ENCODE measurements around the gene GLA. TPM values are rescaled to one million over a fixed set of nuclear protein-coding genes. Genes with fewer than 3 reads are reported as not detected.

Gene GLA
- total RNA-seq, 2 experiments from 2014 or later = 40.7 to 45.8 TPM

GRCh38 chrX:101416691-101417090, 9.0 kb upstream of the GLA start:
- Mint-ChIP-seq H3K27me3 (ENCODE audit: low read depth) (no peaks in the 10 kb centered on the region), H3K4me3 (no peak overlapping the region), H3K4me1 (ENCODE audit: low read depth) (peaks cover 54% of the 10 kb centered on the region), H3K9me3 (no peaks in the 10 kb centered on the region), H3K27ac (no peak overlapping the region), H3K36me3 (ENCODE audit: low read depth) (peaks cover 17% of the 10 kb centered on the region)
- intact Hi-C loops (cut with micrococcal nuclease) = loop anchor here (5.0 to 10.0 kb wide), 5 partner anchors 181 to 1238 kb away; partner anchors contain the start of genes BEX5 and GPRASP1
- CTCF ChIA-PET = interaction anchor here (0.6 to 1.6 kb wide), 8 partner anchors 10 to 386 kb away, joined by 3 to 5 read pairs (median 3); partner anchors contain the start of genes ARMCX4 and RPL36A
- no peak for DNase-seq

- H3K27ac Mint-ChIP-seq = peak overlapping the region; percentile 88
- DNase-seq = peak; percentile 30
- H3K4me1 Mint-ChIP-seq (ENCODE audit: low read depth) = peaks cover 60% of the 10 kb centered on the region
Observed at GRCh38 chrX:101415180-101416145, 7.7 kb upstream of the GLA start.

GRCh38 chrX:101411984-101412383, 4.3 kb upstream of the GLA start:
- H3K4me1 Mint-ChIP-seq (ENCODE audit: low read depth) = peaks cover 49% of the 10 kb centered on the region
- no peaks in the 10 kb centered on the region for H3K9me3 Mint-ChIP-seq
- H3K27ac Mint-ChIP-seq = peak overlapping the region; percentile 46
- CTCF ChIA-PET = interaction anchor here (0.7 to 2.0 kb wide), 2 partner anchors 21 to 27 kb away, joined by 5 to 8 read pairs; partner anchors contain the start of gene RPL36A
- H3K36me3 Mint-ChIP-seq (ENCODE audit: low read depth) = peaks cover 14% of the 10 kb centered on the region
- no peak for DNase-seq
- intact Hi-C loops (cut with micrococcal nuclease) = loop anchor here (10.0 kb wide), 1 partner anchor 1243 kb away; the partner anchor contains the start of gene GPRASP1
- no peak overlapping the region for H3K4me3 Mint-ChIP-seq
- H3K27me3 Mint-ChIP-seq (ENCODE audit: low read depth) = no peaks in the 10 kb centered on the region

More at GRCh38 chrX:101415180-101416145, 7.7 kb upstream of the GLA start:
- intact Hi-C loops (cut with micrococcal nuclease) = loop anchor here (1.0 to 10.0 kb wide), 10 partner anchors 70 to 1239 kb away; partner anchors contain the start of genes ARMCX1, ARMCX4, BEX5 and GPRASP1
- peaks cover 13% of the 10 kb centered on the region for H3K36me3 Mint-ChIP-seq (ENCODE audit: low read depth)
- H3K27me3 Mint-ChIP-seq (ENCODE audit: low read depth) = no peaks in the 10 kb centered on the region
- no peaks in the 10 kb centered on the region for H3K9me3 Mint-ChIP-seq
- H3K4me3 Mint-ChIP-seq = no peak overlapping the region
- CTCF ChIA-PET = interaction anchor here (0.6 to 2.2 kb wide), 14 partner anchors 11 to 646 kb away, joined by 3 to 10 read pairs (median 3); partner anchors contain the start of genes ARMCX2 and ARMCX4

GRCh38 chrX:101410461-101410860, 2.7 kb upstream of the GLA start:
- no peak for DNase-seq
- Mint-ChIP-seq H3K36me3 (ENCODE audit: low read depth) (peaks cover 16% of the 10 kb centered on the region), H3K9me3 (no peaks in the 10 kb centered on the region), H3K27ac (peak overlapping the region; percentile 87), H3K27me3 (ENCODE audit: low read depth) (no peaks in the 10 kb centered on the region), H3K4me3 (peak overlapping the region; percentile 68), H3K4me1 (ENCODE audit: low read depth) (peaks cover 43% of the 10 kb centered on the region)
- CTCF ChIA-PET = no interaction called here
- intact Hi-C loops (cut with micrococcal nuclease) = loop anchor here (10.0 kb wide), 1 partner anchor 1244 kb away; the partner anchor contains the start of gene GPRASP1

- Mint-ChIP-seq H3K36me3 (ENCODE audit: low read depth) (peaks cover 19% of the 10 kb centered on the region), H3K4me1 (ENCODE audit: low read depth) (peaks cover 36% of the 10 kb centered on the region), H3K4me3 (peak overlapping the region; percentile 99), H3K27ac (peak overlapping the region; percentile 95), H3K27me3 (ENCODE audit: low read depth) (no peaks in the 10 kb centered on the region), H3K9me3 (no peaks in the 10 kb centered on the region)
- CTCF ChIA-PET = no interaction called here
- intact Hi-C loops (cut with micrococcal nuclease) = loop anchor here (2.0 to 10.0 kb wide), 3 partner anchors 250 to 484 kb away; partner anchors contain the start of genes ARMCX2, TRMT2B and XKRX
- no peak for DNase-seq
Observed at GRCh38 chrX:101409043-101409442, 1.3 kb upstream of the GLA start.

- peak overlapping the region; percentile 99 for H3K4me3 Mint-ChIP-seq
- DNase-seq = no peak
- H3K27ac Mint-ChIP-seq = peak overlapping the region; percentile 95
- H3K36me3 Mint-ChIP-seq (ENCODE audit: low read depth) = peaks cover 20% of the 10 kb centered on the region
- intact Hi-C loops (cut with micrococcal nuclease) = loop anchor here (1.0 to 10.0 kb wide), 9 partner anchors 10 to 588 kb away; partner anchors contain the start of genes ARMCX2, CSTF2, TIMM8A and TRMT2B
- H3K4me1 Mint-ChIP-seq (ENCODE audit: low read depth) = peaks cover 33% of the 10 kb centered on the region
- CTCF ChIA-PET = no interaction called here
- no peaks in the 10 kb centered on the region for H3K27me3 Mint-ChIP-seq (ENCODE audit: low read depth)
- no peaks in the 10 kb centered on the region for H3K9me3 Mint-ChIP-seq
Observed at GRCh38 chrX:101408532-101408841, 762 bp upstream of the GLA start.

GRCh38 chrX:101407167-101407747, 468 bp downstream of the GLA start:
- Mint-ChIP-seq H3K9me3 (no peaks in the 10 kb centered on the region), H3K36me3 (ENCODE audit: low read depth) (peaks cover 17% of the 10 kb centered on the region), H3K27ac (peak overlapping the region; percentile 92), H3K4me3 (peak overlapping the region; percentile 99), H3K4me1 (ENCODE audit: low read depth) (peaks cover 22% of the 10 kb centered on the region), H3K27me3 (ENCODE audit: low read depth) (no peaks in the 10 kb centered on the region)
- intact Hi-C loops (cut with micrococcal nuclease) = loop anchor here (5.0 to 10.0 kb wide), 2 partner anchors 355 to 482 kb away; partner anchors contain the start of genes TRMT2B and XKRX
- CTCF ChIA-PET = no interaction called here
- no peak for DNase-seq

- no peaks in the 10 kb centered on the region for H3K27me3 Mint-ChIP-seq (ENCODE audit: low read depth)
- CTCF ChIA-PET = no interaction called here
- H3K27ac Mint-ChIP-seq = no peak overlapping the region
- no peaks in the 10 kb centered on the region for H3K9me3 Mint-ChIP-seq
- peaks cover 17% of the 10 kb centered on the region for H3K36me3 Mint-ChIP-seq (ENCODE audit: low read depth)
- peaks cover 4% of the 10 kb centered on the region for H3K4me1 Mint-ChIP-seq (ENCODE audit: low read depth)
- H3K4me3 Mint-ChIP-seq = no peak overlapping the region
- intact Hi-C loops (cut with micrococcal nuclease) = loop anchor here (10.0 kb wide), 1 partner anchor 475 kb away; the partner anchor contains the start of gene XKRX
- no peak for DNase-seq
Observed at GRCh38 chrX:101399825-101400224, 7.9 kb downstream of the GLA start.

- DNase-seq = no peak
- Mint-ChIP-seq H3K4me1 (ENCODE audit: low read depth) (peaks cover 4% of the 10 kb centered on the region), H3K27me3 (ENCODE audit: low read depth) (no peaks in the 10 kb centered on the region), H3K9me3 (no peaks in the 10 kb centered on the region), H3K27ac (no peak overlapping the region), H3K36me3 (ENCODE audit: low read depth) (peaks cover 20% of the 10 kb centered on the region), H3K4me3 (no peak overlapping the region)
- intact Hi-C loops (cut with micrococcal nuclease) = no loop called here
- CTCF ChIA-PET = no interaction called here
Observed at GRCh38 chrX:101398694-101399093, 9.0 kb downstream of the GLA start.

GRCh38 chrX:101397779-101398178, 9.9 kb downstream of the GLA start:
- CTCF ChIA-PET = interaction anchor here (0.7 kb wide), 1 partner anchor 198 kb away, joined by 4 read pairs; no protein-coding TSS in a partner anchor
- no peaks in the 10 kb centered on the region for H3K27me3 Mint-ChIP-seq (ENCODE audit: low read depth)
- no peak for DNase-seq
- intact Hi-C loops (cut with micrococcal nuclease) = no loop called here
- no peak overlapping the region for H3K27ac Mint-ChIP-seq
- peaks cover 26% of the 10 kb centered on the region for H3K36me3 Mint-ChIP-seq (ENCODE audit: low read depth)
- H3K9me3 Mint-ChIP-seq = no peaks in the 10 kb centered on the region
- peaks cover 12% of the 10 kb centered on the region for H3K4me1 Mint-ChIP-seq (ENCODE audit: low read depth)
- no peak overlapping the region for H3K4me3 Mint-ChIP-seq

- intact Hi-C loops (cut with micrococcal nuclease) = no loop called here
- Mint-ChIP-seq H3K4me1 (ENCODE audit: low read depth) (peaks cover 18% of the 10 kb centered on the region), H3K36me3 (ENCODE audit: low read depth) (peaks cover 43% of the 10 kb centered on the region), H3K4me3 (no peak overlapping the region), H3K27ac (peak overlapping the region; percentile 70), H3K9me3 (no peaks in the 10 kb centered on the region), H3K27me3 (ENCODE audit: low read depth) (no peaks in the 10 kb centered on the region)
- CTCF ChIA-PET = no interaction called here
- no peak for DNase-seq
Observed at GRCh38 chrX:101395789-101396188, 11.9 kb downstream of the GLA start.

GRCh38 chrX:101394372-101394771, 13.4 kb downstream of the GLA start:
- Mint-ChIP-seq H3K36me3 (ENCODE audit: low read depth) (peaks cover 39% of the 10 kb centered on the region), H3K4me1 (ENCODE audit: low read depth) (peaks cover 18% of the 10 kb centered on the region), H3K9me3 (no peaks in the 10 kb centered on the region), H3K4me3 (peak overlapping the region; percentile 93), H3K27me3 (ENCODE audit: low read depth) (no peaks in the 10 kb centered on the region), H3K27ac (peak overlapping the region; percentile 76)
- CTCF ChIA-PET = no interaction called here
- no peak for DNase-seq
- intact Hi-C loops (cut with micrococcal nuclease) = loop anchor here (5.0 kb wide), 3 partner anchors 297 to 562 kb away; partner anchors contain the start of genes CENPI and TRMT2B

All from activated naive CD4-positive, alpha-beta T cell treated with anti-CD3 and anti-CD28 coated beads for 36 hours (primary cell).